HL-60 (cell line): Measurements from ENCODE around the gene DIAPH1.

Source experiments
- CTCF ChIP-seq: IDR thresholded peaks from one replicate; pipeline ENCODE4 v1.5.1; 2011; ENCODE audit warnings: low read length, control low read depth, inconsistent platforms; ENCODE audit not compliant: insufficient read depth
- GABPA ChIP-seq: IDR thresholded peaks from 2 replicates; pipeline ENCODE4 v1.6.1; 2012; ENCODE audit warnings: low read depth
- POLR2AphosphoS5 ChIP-seq: IDR thresholded peaks from 2 replicates; pipeline ENCODE4 v1.6.1; 2012; ENCODE audit warnings: low read depth

DNA sequence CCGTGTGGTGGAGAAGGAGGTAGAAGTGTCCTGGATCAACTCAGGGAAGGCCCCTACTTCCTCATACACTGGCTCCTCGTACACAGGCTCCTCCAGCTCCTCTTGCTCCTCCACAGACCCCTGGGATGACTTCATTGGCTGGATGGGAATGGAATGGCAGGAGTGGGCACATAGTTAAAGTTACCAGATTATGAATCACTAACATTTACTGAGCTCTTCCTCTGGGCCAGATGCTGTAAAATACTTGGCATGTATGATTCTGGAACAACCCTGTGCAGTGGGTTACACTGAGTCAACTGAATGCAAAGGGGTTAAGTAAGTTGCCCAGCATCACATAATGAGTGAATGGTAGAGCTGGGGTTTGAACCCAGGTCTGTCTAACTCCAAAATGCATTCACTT, 35.5 kb upstream of the DIAPH1 start:
- TF ChIP-seq CTCF (no peak), GABPA (no peak), POLR2AphosphoS5 (no peak)
